ENCODE measurements around the gene ABCF2. TPM values are rescaled to one million over a fixed set of nuclear protein-coding genes. Genes with fewer than 3 reads are reported as not detected.

The ABCF2 gene
- total RNA-seq, 1 donor = 70.0 TPM

- no peak for TF ChIP-seq CTCF (IDR thresholded peaks at IDR 0.05; ENCODE audit: insufficient read depth, low read depth, low read length)
- peak overlapping the region; percentile 79 for H3K4me3 ChIP-seq (ENCODE audit: low read depth, low read length)
- DNase-seq (ENCODE audit: low read depth) = peak; percentile 62
Observed at GRCh38 chr7:151249034-151249731, 22.2 kb upstream of the ABCF2 start.

GRCh38 chr7:151248346-151249033 lies 21.5 kb upstream of the ABCF2 start, which contains the start of gene SMARCD3:
SMARCD3 (minus strand) TSS chr7:151248694; CDS start chr7:151248562, 132 bp downstream.
- DNase-seq (ENCODE audit: low read depth) = peak; percentile 76
- TF ChIP-seq CTCF (IDR thresholded peaks at IDR 0.05; ENCODE audit: insufficient read depth, low read depth, low read length) = no peak
- H3K4me3 ChIP-seq (ENCODE audit: low read depth, low read length) = peak within 1 kb of the TSS; percentile 79

GRCh38 chr7:151247611-151248345 lies 20.8 kb upstream of the ABCF2 start:
- H3K4me3 ChIP-seq (ENCODE audit: low read depth, low read length) = peak overlapping the region; percentile 79
- no peak for DNase-seq (ENCODE audit: low read depth)
- no peak for TF ChIP-seq CTCF (IDR thresholded peaks at IDR 0.05; ENCODE audit: insufficient read depth, low read depth, low read length)

- TF ChIP-seq CTCF (IDR thresholded peaks at IDR 0.05; ENCODE audit: insufficient read depth, low read depth, low read length) = no peak
- no peak for DNase-seq (ENCODE audit: low read depth)
- peak overlapping the region; percentile 79 for H3K4me3 ChIP-seq (ENCODE audit: low read depth, low read length)
Observed at GRCh38 chr7:151246851-151247580, 20.0 kb upstream of the ABCF2 start.

GRCh38 chr7:151246102-151246850 lies 19.3 kb upstream of the ABCF2 start:
- TF ChIP-seq CTCF (IDR thresholded peaks at IDR 0.05; ENCODE audit: insufficient read depth, low read depth, low read length) = no peak
- DNase-seq (ENCODE audit: low read depth) = no peak

More at GRCh38 chr7:151246102-151246850, 19.3 kb upstream of the ABCF2 start:
- H3K4me3 ChIP-seq (ENCODE audit: low read depth, low read length) = no peak overlapping the region

Data from fibroblast of villous mesenchyme (primary cell).